Effector memory CD8-positive, alpha-beta T cell (primary cell): ENCODE results near the gene KCNMB2.

Source experiments
- ATAC-seq: fragments of 150-1000 bp; cut with Tn5 transposase; replicated peaks from 2 replicates; pipeline ENCODE4 v1.10.0; 2021; ENCODE audit warnings: mild to moderate bottlenecking, moderate library complexity
- DNase-seq, 3 experiments: peaks; one replicate each; pipeline ENCODE4 v3.0.0; 2021
- H3K27ac Mint-ChIP-seq, 2 donors: one replicate each; pipeline ENCODE4 v1.8.0; 2022; ENCODE audit warnings: mild to moderate bottlenecking in 2 of 2, mixed read lengths in 2 of 2, moderate library complexity in 2 of 2
- H3K27me3 Mint-ChIP-seq, 2 donors: one replicate each; pipeline ENCODE4 v1.8.0; 2022; ENCODE audit warnings: mixed read lengths in 2 of 2
- H3K36me3 Mint-ChIP-seq: one replicate; pipeline ENCODE4 v1.8.0; 2022; ENCODE audit warnings: mild to moderate bottlenecking, moderate library complexity, mixed read lengths; ENCODE audit not compliant: insufficient read depth
- H3K4me1 Mint-ChIP-seq, 2 donors: one replicate each; pipeline ENCODE4 v1.8.0; 2022; ENCODE audit warnings: low read depth in 2 of 2, mixed read lengths in 2 of 2
- H3K4me3 Mint-ChIP-seq, 2 donors: one replicate each; pipeline ENCODE4 v1.8.0; 2022; ENCODE audit warnings: mild to moderate bottlenecking in 2 of 2, mixed read lengths in 2 of 2, moderate library complexity in 2 of 2
- H3K9me3 Mint-ChIP-seq, 2 donors: one replicate each; pipeline ENCODE4 v1.8.0; 2022; ENCODE audit warnings: mixed read lengths in 2 of 2

Gene KCNMB2

GRCh38 chr3:178618197-178618596 lies 82.0 kb downstream of the KCNMB2 start:
- Mint-ChIP-seq H3K36me3 (no peaks in the 10 kb centered on the region), H3K4me3 (no peak overlapping the region), H3K27me3 (peaks cover 0 to 7% of the 10 kb centered on the region in 2 donors), H3K27ac (no peak overlapping the region), H3K4me1 (no peaks in the 10 kb centered on the region), H3K9me3 (peaks cover 0 to 8% of the 10 kb centered on the region in 2 donors)
- DNase-seq: no peak
- ATAC-seq: no peak

- ATAC-seq (no peak), DNase-seq (no peak)
- Mint-ChIP-seq H3K9me3 (peaks cover 0 to 6% of the 10 kb centered on the region in 2 donors), H3K4me3 (no peak overlapping the region), H3K27ac (no peak overlapping the region), H3K4me1 (no peaks in the 10 kb centered on the region), H3K36me3 (no peaks in the 10 kb centered on the region), H3K27me3 (peaks cover 0 to 7% of the 10 kb centered on the region in 2 donors)
Observed at GRCh38 chr3:178618896-178619295, 82.7 kb downstream of the KCNMB2 start.

GRCh38 chr3:178623666-178624255 lies 87.5 kb downstream of the KCNMB2 start:
- Mint-ChIP-seq H3K27ac (no peak overlapping the region), H3K9me3 (no peaks in the 10 kb centered on the region), H3K4me3 (no peak overlapping the region), H3K4me1 (no peaks in the 10 kb centered on the region), H3K27me3 (no peaks in the 10 kb centered on the region), H3K36me3 (no peaks in the 10 kb centered on the region)
- DNase-seq (no peak), ATAC-seq (no peak)

GRCh38 chr3:178624276-178624675 lies 88.0 kb downstream of the KCNMB2 start:
- no peak overlapping the region for H3K27ac Mint-ChIP-seq
- ATAC-seq: no peak
- no peaks in the 10 kb centered on the region for H3K36me3 Mint-ChIP-seq
- H3K4me1 Mint-ChIP-seq: no peaks in the 10 kb centered on the region
- no peaks in the 10 kb centered on the region for H3K27me3 Mint-ChIP-seq
- no peaks in the 10 kb centered on the region for H3K9me3 Mint-ChIP-seq
- no peak overlapping the region for H3K4me3 Mint-ChIP-seq
- no peak for DNase-seq

- H3K4me3 Mint-ChIP-seq: no peak overlapping the region
- no peaks in the 10 kb centered on the region for H3K27me3 Mint-ChIP-seq
- DNase-seq (no peak), ATAC-seq (no peak)
- H3K4me1 Mint-ChIP-seq: no peaks in the 10 kb centered on the region
- no peaks in the 10 kb centered on the region for H3K36me3 Mint-ChIP-seq
- H3K9me3 Mint-ChIP-seq: peaks cover 0 to 3% of the 10 kb centered on the region in 2 donors
- no peak overlapping the region for H3K27ac Mint-ChIP-seq
Observed at GRCh38 chr3:178625053-178625600, 88.9 kb downstream of the KCNMB2 start.

- H3K4me3 Mint-ChIP-seq: no peak overlapping the region
- no peaks in the 10 kb centered on the region for H3K36me3 Mint-ChIP-seq
- no peaks in the 10 kb centered on the region for H3K4me1 Mint-ChIP-seq
- no peak for DNase-seq
- ATAC-seq: no peak
- H3K27me3 Mint-ChIP-seq: no peaks in the 10 kb centered on the region
- no peak overlapping the region for H3K27ac Mint-ChIP-seq
- peaks cover 3 to 7% of the 10 kb centered on the region in 2 donors for H3K9me3 Mint-ChIP-seq
Observed at GRCh38 chr3:178628037-178628436, 91.8 kb downstream of the KCNMB2 start.

- Mint-ChIP-seq H3K36me3 (no peaks in the 10 kb centered on the region), H3K4me3 (no peak overlapping the region), H3K27me3 (no peaks in the 10 kb centered on the region), H3K9me3 (peaks cover 7 to 10% of the 10 kb centered on the region in 2 donors), H3K4me1 (no peaks in the 10 kb centered on the region), H3K27ac (no peak overlapping the region)
- DNase-seq (no peak), ATAC-seq (no peak)
Observed at GRCh38 chr3:178629430-178630178, 93.4 kb downstream of the KCNMB2 start.

GRCh38 chr3:178631950-178632349 lies 95.7 kb downstream of the KCNMB2 start:
- no peaks in the 10 kb centered on the region for H3K4me1 Mint-ChIP-seq
- no peak overlapping the region for H3K27ac Mint-ChIP-seq
- peaks cover 7 to 11% of the 10 kb centered on the region in 2 donors for H3K9me3 Mint-ChIP-seq
- H3K36me3 Mint-ChIP-seq: no peaks in the 10 kb centered on the region
- no peak overlapping the region for H3K4me3 Mint-ChIP-seq
- H3K27me3 Mint-ChIP-seq: no peaks in the 10 kb centered on the region
- ATAC-seq (no peak), DNase-seq (no peak)

GRCh38 chr3:178634975-178635374 lies 98.7 kb downstream of the KCNMB2 start:
- Mint-ChIP-seq H3K36me3 (no peaks in the 10 kb centered on the region), H3K4me3 (no peak overlapping the region), H3K4me1 (no peaks in the 10 kb centered on the region), H3K27me3 (no peaks in the 10 kb centered on the region), H3K9me3 (peaks cover 5 to 12% of the 10 kb centered on the region in 2 donors), H3K27ac (no peak overlapping the region)
- DNase-seq (no peak), ATAC-seq (no peak)

- DNase-seq (no peak), ATAC-seq (no peak)
- no peaks in the 10 kb centered on the region for H3K27me3 Mint-ChIP-seq
- no peak overlapping the region for H3K4me3 Mint-ChIP-seq
- no peak overlapping the region for H3K27ac Mint-ChIP-seq
- H3K36me3 Mint-ChIP-seq: no peaks in the 10 kb centered on the region
- H3K4me1 Mint-ChIP-seq: no peaks in the 10 kb centered on the region
- peaks cover 0 to 10% of the 10 kb centered on the region in 2 donors for H3K9me3 Mint-ChIP-seq
Observed at GRCh38 chr3:178637802-178638201, 101.6 kb downstream of the KCNMB2 start.

GRCh38 chr3:178645503-178645902 lies 109.3 kb downstream of the KCNMB2 start:
- H3K27ac Mint-ChIP-seq: no peak overlapping the region
- H3K9me3 Mint-ChIP-seq: peaks cover 0 to 7% of the 10 kb centered on the region in 2 donors
- no peak for DNase-seq

GRCh38 chr3:178646186-178646862 lies 110.1 kb downstream of the KCNMB2 start:
- Mint-ChIP-seq H3K27me3 (no peaks in the 10 kb centered on the region), H3K4me1 (no peaks in the 10 kb centered on the region), H3K27ac (no peak overlapping the region), H3K9me3 (peaks cover 0 to 7% of the 10 kb centered on the region in 2 donors), H3K36me3 (no peaks in the 10 kb centered on the region), H3K4me3 (no peak overlapping the region)
- no peak for DNase-seq
- no peak for ATAC-seq

More at GRCh38 chr3:178645503-178645902, 109.3 kb downstream of the KCNMB2 start:
- H3K4me1 Mint-ChIP-seq: no peaks in the 10 kb centered on the region
- H3K36me3 Mint-ChIP-seq: no peaks in the 10 kb centered on the region
- ATAC-seq: no peak
- H3K27me3 Mint-ChIP-seq: no peaks in the 10 kb centered on the region
- no peak overlapping the region for H3K4me3 Mint-ChIP-seq

- H3K27me3 Mint-ChIP-seq: peaks cover 0 to 5% of the 10 kb centered on the region in 2 donors
- H3K9me3 Mint-ChIP-seq: no peaks in the 10 kb centered on the region
- H3K36me3 Mint-ChIP-seq: no peaks in the 10 kb centered on the region
- H3K27ac Mint-ChIP-seq: no peak overlapping the region
- ATAC-seq (no peak), DNase-seq (no peak)
- H3K4me1 Mint-ChIP-seq: no peaks in the 10 kb centered on the region
- H3K4me3 Mint-ChIP-seq: no peak overlapping the region
Observed at GRCh38 chr3:178655488-178655887, 119.3 kb downstream of the KCNMB2 start.
